AG04449 (cell line): Measurements from ENCODE around the gene ZNF304.

Experiments used
- CTCF ChIA-PET: fragments of 350-600 bp; formaldehyde crosslinking; extraction: SDS; loops from one replicate; lab custom pipeline; 2021; ENCODE audit warnings: antibody characterized with exemption; lab: Yijun Ruan, JAX
- POLR2A ChIA-PET: fragments of 400-600, 350-600 bp; formaldehyde crosslinking; extraction: SDS; loops from one replicate; lab custom pipeline; 2020; ENCODE audit warnings: antibody characterized with exemption, inconsistent platforms; lab: Yijun Ruan, JAX
- DNase-seq: peaks from one replicate; pipeline ENCODE4 v3.0.0-alpha.2; 2010; ENCODE audit warnings: low read depth, low spot score
- H3K4me3 ChIP-seq: 2 replicates; pipeline ENCODE4 v1.5.1; 2011; ENCODE audit warnings: low read depth, mild to moderate bottlenecking, control low read depth, low read length
- CTCF ChIP-seq: IDR thresholded peaks from one replicate; pipeline ENCODE4 v1.5.1; 2011; ENCODE audit warnings: mild to moderate bottlenecking, moderate library complexity, low read length, control low read depth, inconsistent platforms; ENCODE audit not compliant: insufficient read depth; ENCODE audit errors: missing control alignments

Gene ZNF304

GRCh38 chr19:57310792-57311191 lies 40.3 kb upstream of the ZNF304 start:
- DNase-seq, result no peak
- CTCF ChIA-PET, result no interaction called here
- POLR2A ChIA-PET, result interaction anchor here (1.0 kb wide), 1 partner anchor 9 kb away, joined by 7 read pairs; no protein-coding TSS in a partner anchor

GRCh38 chr19:57314146-57314545 lies 36.9 kb upstream of the ZNF304 start:
- TF ChIP-seq CTCF, result no peak
- DNase-seq, result no peak
- ChIA-PET POLR2A (no interaction called here), CTCF (interaction anchor here (2.1 kb wide), 1 partner anchor 12 kb away, joined by 7 read pairs; no protein-coding TSS in a partner anchor)
- H3K4me3 ChIP-seq, result no peak overlapping the region

More at GRCh38 chr19:57310792-57311191, 40.3 kb upstream of the ZNF304 start:
- TF ChIP-seq CTCF, result no peak
- H3K4me3 ChIP-seq, result no peak overlapping the region

GRCh38 chr19:57317503-57317902 lies 33.6 kb upstream of the ZNF304 start:
- ChIA-PET CTCF (no interaction called here), POLR2A (interaction anchor here (1.4 kb wide), 1 partner anchor 16 kb away, joined by 3 read pairs; no protein-coding TSS in a partner anchor)
- peak overlapping the region; percentile 36 for H3K4me3 ChIP-seq

GRCh38 chr19:57319869-57320179 lies 31.2 kb upstream of the ZNF304 start:
- CTCF ChIA-PET, result no interaction called here
- POLR2A ChIA-PET, result interaction anchor here (0.8 to 1.0 kb wide), 2 partner anchors 14 to 18 kb away, joined by 3 to 5 read pairs; no protein-coding TSS in a partner anchor
- DNase-seq, result no peak

More at GRCh38 chr19:57317503-57317902, 33.6 kb upstream of the ZNF304 start:
- TF ChIP-seq CTCF, result no peak
- no peak for DNase-seq

GRCh38 chr19:57320180-57321084 lies 30.6 kb upstream of the ZNF304 start, which contains the start of gene ZNF543:
ZNF543 (plus strand) TSS chr19:57320472; CDS start chr19:57320854, 382 bp downstream.
- POLR2A ChIA-PET, result interaction anchor here (0.5 to 1.0 kb wide), 3 partner anchors 10 to 18 kb away, joined by 3 to 5 read pairs (median 3); no protein-coding TSS in a partner anchor
- DNase-seq, result peak; percentile 66
- peak within 1 kb of the TSS; percentile 87 for H3K4me3 ChIP-seq
- CTCF ChIA-PET, result no interaction called here
- TF ChIP-seq CTCF, result no peak

More at GRCh38 chr19:57319869-57320179, 31.2 kb upstream of the ZNF304 start:
- TF ChIP-seq CTCF, result no peak
- peak overlapping the region; percentile 87 for H3K4me3 ChIP-seq

GRCh38 chr19:57321116-57321515 lies 30.0 kb upstream of the ZNF304 start:
- POLR2A ChIA-PET, result interaction anchor here (0.5 kb wide), 1 partner anchor 9 kb away, joined by 3 read pairs; no protein-coding TSS in a partner anchor
- no peak for DNase-seq
- CTCF ChIA-PET, result interaction anchor here (0.6 kb wide), 1 partner anchor 36 kb away, joined by 3 read pairs; no protein-coding TSS in a partner anchor
- peak overlapping the region; percentile 87 for H3K4me3 ChIP-seq
- no peak for TF ChIP-seq CTCF
